Suppressor macrophage (primary cell): Measurements from ENCODE around the gene TTLL1.
"Not testable (repeated sequence)": the region's sequence is repeated elsewhere in the genome, so short reads cannot be mapped to it uniquely, and the experiment has no call there.

Source experiments
- DNase-seq, 4 experiments: peaks; one replicate each; pipeline ENCODE4 v3.0.0-alpha.2; 2020 to 2022

TTLL1 gene

GRCh38 chr22:43110444-43110926, 21.3 kb upstream of the TTLL1 start, which contains the start of gene BIK:
Gene BIK, plus strand, starts transcription at chr22:43110750. Its CDS starts 13,273 bp downstream, at chr22:43124023.
- DNase-seq, result peak; percentile 43 to 72 (median 66)

- no peak for DNase-seq
These were observed 20.8 kb upstream of the TTLL1 start for GRCh38 chr22:43109921-43110443.

- DNase-seq, result no peak
These were observed 20.3 kb upstream of the TTLL1 start for GRCh38 chr22:43109511-43109910.

- DNase-seq, result no peak
These were observed 17.1 kb upstream of the TTLL1 start for GRCh38 chr22:43106302-43106701.

- DNase-seq, result not testable (repeated sequence)
These were observed 15.8 kb upstream of the TTLL1 start for GRCh38 chr22:43104950-43105349.

- peak; percentile 35 to 66 (median 46) for DNase-seq
These were observed 14.9 kb upstream of the TTLL1 start for GRCh38 chr22:43104056-43104625.

GRCh38 chr22:43101306-43101705, 12.1 kb upstream of the TTLL1 start:
- no peak for DNase-seq

GRCh38 chr22:43100225-43100624, 11.0 kb upstream of the TTLL1 start:
- DNase-seq, result peak; percentile 41 to 62 (median 53)

- no peak for DNase-seq
These were observed 9.9 kb upstream of the TTLL1 start for GRCh38 chr22:43099095-43099494.

GRCh38 chr22:43098356-43098755, 9.2 kb upstream of the TTLL1 start:
- DNase-seq, result peak in 1 of 4 experiments; percentile 7

GRCh38 chr22:43096420-43096819, 7.2 kb upstream of the TTLL1 start:
- no peak for DNase-seq

GRCh38 chr22:43094551-43094950, 5.4 kb upstream of the TTLL1 start:
- DNase-seq, result no peak

- DNase-seq, result peak; percentile 85 to 92 (median 89)
These were observed 4.9 kb upstream of the TTLL1 start for GRCh38 chr22:43094085-43094484.

GRCh38 chr22:43092085-43092484, 2.9 kb upstream of the TTLL1 start:
- peak; percentile 27 to 60 (median 54) for DNase-seq

- DNase-seq, result peak; percentile 88 to 95 (median 91)
These were observed 1.1 kb upstream of the TTLL1 start for GRCh38 chr22:43090130-43090789.

GRCh38 chr22:43088627-43088983, 586 bp downstream of the TTLL1 start:
- peak in 2 of 4 experiments; percentile 16 to 20 for DNase-seq

- no peak for DNase-seq
These were observed 3.3 kb downstream of the TTLL1 start for GRCh38 chr22:43085658-43086606.

GRCh38 chr22:43081968-43082367, 7.2 kb downstream of the TTLL1 start:
- DNase-seq, result no peak

GRCh38 chr22:43080616-43081015, 8.6 kb downstream of the TTLL1 start:
- no peak for DNase-seq

GRCh38 chr22:43079742-43080141, 9.4 kb downstream of the TTLL1 start:
- no peak for DNase-seq

GRCh38 chr22:43078522-43078921, 10.7 kb downstream of the TTLL1 start:
- peak in 2 of 4 experiments; percentile 21 to 32 for DNase-seq

GRCh38 chr22:43077121-43077877, 11.9 kb downstream of the TTLL1 start:
- no peak for DNase-seq
